ENCODE data around the gene KCNAB3. TPM values are rescaled to one million over a fixed set of nuclear protein-coding genes. Genes with fewer than 3 reads are reported as not detected.

KCNAB3 gene
- total RNA-seq, 4 donors from 2014 or later = 0.40 to 3.7 (median 1.5) TPM

GRCh38 chr17:7940743-7941142, 11.1 kb upstream of the KCNAB3 start:
- Histone ChIP-seq H3K36me3 (peaks cover 60 to 62% of the 10 kb centered on the region in 2 donors), H3K4me1 (no peaks in the 10 kb centered on the region), H3K27me3 (no peaks in the 10 kb centered on the region), H3K9me3 (no peaks in the 10 kb centered on the region), H3K4me3 (replicated peaks in 1 of 3) (no peak overlapping the region), H3K27ac (no peak overlapping the region)
- 93 to 95% methylated on average over 6 of the region's 6 CpGs for WGBS, 2 donors
- no peak for DNase-seq
- intact Hi-C loops (cut with DNase I) = no loop called here
- TF ChIP-seq POLR2A (IDR thresholded peaks at IDR 0.05) (no peak), CTCF (IDR thresholded peaks at IDR 0.05) (no peak)

- Histone ChIP-seq H3K9me3 (no peaks in the 10 kb centered on the region), H3K27ac (no peak overlapping the region), H3K27me3 (no peaks in the 10 kb centered on the region), H3K4me1 (no peaks in the 10 kb centered on the region), H3K36me3 (peaks cover 52 to 55% of the 10 kb centered on the region in 2 donors), H3K4me3 (replicated peaks in 1 of 3) (no peak overlapping the region)
- WGBS, 2 donors = 96 to 97% methylated on average over 4 of the region's 4 CpGs
- no peak for DNase-seq
- TF ChIP-seq POLR2A (IDR thresholded peaks at IDR 0.05) (no peak), CTCF (IDR thresholded peaks at IDR 0.05) (no peak)
- intact Hi-C loops (cut with DNase I) = no loop called here
Observed at GRCh38 chr17:7940034-7940433, 10.4 kb upstream of the KCNAB3 start.

- TF ChIP-seq POLR2A (IDR thresholded peaks at IDR 0.05) (no peak), CTCF (IDR thresholded peaks at IDR 0.05) (no peak)
- peaks cover 19 to 22% of the 10 kb centered on the region in 2 donors for H3K4me1 ChIP-seq
- peaks cover 24 to 29% of the 10 kb centered on the region in 2 donors for H3K36me3 ChIP-seq
- no peak overlapping the region for H3K4me3 ChIP-seq (replicated peaks in 1 of 3)
- H3K27me3 ChIP-seq = no peaks in the 10 kb centered on the region
- no peaks in the 10 kb centered on the region for H3K9me3 ChIP-seq
- intact Hi-C loops (cut with DNase I) = no loop called here
- no peak for DNase-seq
- no peak overlapping the region for H3K27ac ChIP-seq
Observed at GRCh38 chr17:7935859-7936258, 6.2 kb upstream of the KCNAB3 start.

- DNase-seq = peak; percentile 27 to 34
- TF ChIP-seq CTCF (IDR thresholded peaks at IDR 0.05) (peak in 1 of 6 experiments; percentile 8), POLR2A (IDR thresholded peaks at IDR 0.05) (no peak)
- H3K4me1 ChIP-seq = peaks cover 20 to 23% of the 10 kb centered on the region in 2 donors
- H3K27ac ChIP-seq = no peak overlapping the region
- H3K27me3 ChIP-seq = no peaks in the 10 kb centered on the region
- 13 to 20% methylated on average over 16 of the region's 16 CpGs for WGBS, 2 donors
- H3K4me3 ChIP-seq (replicated peaks in 1 of 3) = peak overlapping the region; percentile 56 to 61 (median 57)
- peaks cover 9 to 15% of the 10 kb centered on the region in 2 donors for H3K36me3 ChIP-seq
- intact Hi-C loops (cut with DNase I) = no loop called here
- no peaks in the 10 kb centered on the region for H3K9me3 ChIP-seq
Observed at GRCh38 chr17:7932949-7933348, 3.3 kb upstream of the KCNAB3 start.

GRCh38 chr17:7932483-7932891, 2.8 kb upstream of the KCNAB3 start:
- H3K9me3 ChIP-seq = no peaks in the 10 kb centered on the region
- peak overlapping the region in 2 of 3 donors; percentile 38 to 64 for H3K27ac ChIP-seq
- peaks cover 20 to 23% of the 10 kb centered on the region in 2 donors for H3K4me1 ChIP-seq
- peaks cover 9 to 15% of the 10 kb centered on the region in 2 donors for H3K36me3 ChIP-seq
- intact Hi-C loops (cut with DNase I) = no loop called here
- no peaks in the 10 kb centered on the region for H3K27me3 ChIP-seq
- DNase-seq = peak; percentile 21 to 26
- peak overlapping the region; percentile 56 to 61 (median 57) for H3K4me3 ChIP-seq (replicated peaks in 1 of 3)
- 0 to 1% methylated on average over 17 of the region's 17 CpGs for WGBS, 2 donors
- TF ChIP-seq POLR2A (IDR thresholded peaks at IDR 0.05) (no peak), CTCF (IDR thresholded peaks at IDR 0.05) (no peak)
